HepG2 (cell line): ENCODE measurements around the gene MUC22. TPM values are rescaled to one million over a fixed set of nuclear protein-coding genes. Genes with fewer than 3 reads are reported as not detected.

Source experiments
- ATAC-seq: fragments of 200-7000 bp; cut with Tn5 transposase; 3 replicates; pipeline ENCODE4 v1.9.1; 2020; ENCODE audit warnings: mild to moderate bottlenecking, moderate library complexity
- BruUV-seq: library from RNA; stranded (reverse); fragments of 400-500 nt; replicated peaks from 2 replicates; lab custom pipeline; 2021; lab: Mats Ljungman, UMichigan
- CTCF ChIA-PET: fragments of 300-600 bp; formaldehyde crosslinking; extraction: SDS; loops from one replicate; lab custom pipeline; 2021; ENCODE audit warnings: low total read pairs, inconsistent platforms, low intra/inter-chr PET ratio; lab: Yijun Ruan, JAX
- POLR2A ChIA-PET: fragments of 350-600 bp; sonication (Branson Sonifier 250); formaldehyde crosslinking; loops from one replicate; lab custom pipeline; 2020; ENCODE audit warnings: antibody characterized with exemption, inconsistent platforms; lab: Yijun Ruan, JAX
- DNase-seq: peaks from one replicate; pipeline ENCODE4 v3.0.0-alpha.2; 2015; ENCODE audit warnings: low spot score
- FAIRE-seq: peaks from 3 replicates; lab custom pipeline; 2011; peaks lifted over from hg19 to GRCh38; lab: Jason Lieb, UNC
- H2AFZ ChIP-seq: one replicate; pipeline ENCODE4 v1.6.1; 2011; ENCODE audit warnings: low read length, inconsistent platforms
- H3K27ac ChIP-seq: fragments of 300-600 bp; 3 replicates; pipeline ENCODE4 v1.8.0; 2011; ENCODE audit warnings: mixed run types, mild to moderate bottlenecking, mixed read lengths, low read length, inconsistent platforms; ENCODE audit not compliant: insufficient read depth; ENCODE audit errors: extremely low read length
- H3K27me3 ChIP-seq, 2 experiments: fragments of 200-600 bp in 1 of 2; 2 replicates in 1 of 2; 3 replicates in 1 of 2; pipeline versions ENCODE4 v1.6.0 to v1.8.0; 2011; ENCODE audit warnings: low read length in 2 of 2, mild to moderate bottlenecking in 2 of 2, moderate library complexity in 2 of 2, inconsistent platforms in 1 of 2; ENCODE audit not compliant: insufficient read depth in 2 of 2, control insufficient read depth in 1 of 2
- H3K36me3 ChIP-seq, 2 experiments: fragments of 200-600 bp in 1 of 2; replicated peaks in 1 of 2; 2 replicates in 1 of 2; 3 replicates in 1 of 2; pipeline versions ENCODE4 v1.5.1 to v1.8.0; 2011; ENCODE audit warnings: low read length in 2 of 2, inconsistent platforms in 1 of 2; ENCODE audit not compliant: insufficient read depth in 2 of 2, control insufficient read depth in 1 of 2
- H3K4me1 ChIP-seq: 2 replicates; pipeline ENCODE4 v1.5.1; 2012; ENCODE audit warnings: low read length, inconsistent platforms; ENCODE audit not compliant: insufficient read depth
- H3K4me2 ChIP-seq: 2 replicates; pipeline ENCODE4 v1.6.0; 2011; ENCODE audit warnings: low read depth, low read length, inconsistent platforms
- H3K4me3 ChIP-seq, 3 experiments: fragments of 200-600 bp in 1 of 3; sonication (generic), shearing (Covaris generic) in 1 of 3; replicated peaks in 1 of 3; 2 replicates each; pipeline ENCODE4 v1.5.1; 2011 to 2016; ENCODE audit warnings: low read length in 3 of 3, inconsistent platforms in 2 of 3, low read depth in 2 of 3, mild to moderate bottlenecking in 2 of 3, control low read depth in 1 of 3, mixed read lengths in 1 of 3; ENCODE audit not compliant: insufficient read depth in 1 of 3
- H3K79me2 ChIP-seq: one replicate; pipeline ENCODE4 v1.6.1; 2011; ENCODE audit warnings: low read length, inconsistent platforms; ENCODE audit not compliant: insufficient read depth
- H3K9ac ChIP-seq: 2 replicates; pipeline ENCODE4 v1.6.0; 2011; ENCODE audit warnings: mild to moderate bottlenecking, low read depth, low read length, inconsistent platforms; ENCODE audit not compliant: insufficient read depth
- H3K9me3 ChIP-seq: 2 replicates; pipeline ENCODE4 v1.5.1; 2012; ENCODE audit warnings: mild to moderate bottlenecking, low read length
- H4K20me1 ChIP-seq: 2 replicates; pipeline ENCODE4 v1.6.0; 2011; ENCODE audit warnings: inconsistent platforms, mild to moderate bottlenecking, low read length, moderate library complexity; ENCODE audit not compliant: insufficient read depth
- ATF7 ChIP-seq, 2 experiments: fragments of 450-650 bp in 1 of 2; sonication (generic) in 1 of 2; formaldehyde crosslinking in 1 of 2; IDR thresholded peaks; 2 replicates each; pipeline versions ENCODE4 v1.4.0 to v1.6.1; 2016 to 2020; ENCODE audit warnings: antibody characterized with exemption in 1 of 2, mild to moderate bottlenecking in 1 of 2, missing genetic modification reagents in 1 of 2
- BRD4 ChIP-seq: sonication (generic); formaldehyde crosslinking; IDR thresholded peaks from 2 replicates; pipeline ENCODE4 v1.4.0; 2020; ENCODE audit warnings: missing genetic modification reagents
- ERF ChIP-seq: IDR thresholded peaks from 2 replicates; pipeline ENCODE4 v1.6.1; 2018; ENCODE audit warnings: missing biosample characterization, missing genetic modification reagents
- ESRRA ChIP-seq: sonication (generic); formaldehyde crosslinking; IDR thresholded peaks from 2 replicates; pipeline ENCODE4 v1.5.1; 2020; ENCODE audit warnings: mild to moderate bottlenecking, low read depth, missing genetic modification reagents
- IKZF4 ChIP-seq: sonication (generic); formaldehyde crosslinking; IDR thresholded peaks from 2 replicates; pipeline ENCODE4 v1.5.1; 2020; ENCODE audit warnings: borderline replicate concordance, mild to moderate bottlenecking, low read depth, missing genetic modification reagents; ENCODE audit errors: not compliant biosample characterization
- MAFF ChIP-seq: IDR thresholded peaks from 2 replicates; pipeline ENCODE4 v1.6.1; 2011; ENCODE audit warnings: low read depth, low read length, improper control_type of control experiment
- NRL ChIP-seq: sonication (generic); formaldehyde crosslinking; IDR thresholded peaks from 2 replicates; pipeline ENCODE4 v1.5.0; 2020; ENCODE audit warnings: missing genetic modification reagents, mild to moderate bottlenecking, moderate library complexity, borderline replicate concordance
- ONECUT2 ChIP-seq: sonication (generic); formaldehyde crosslinking; IDR thresholded peaks from 2 replicates; pipeline ENCODE4 v1.4.0; 2020; ENCODE audit warnings: missing genetic modification reagents
- RCOR2 ChIP-seq: IDR thresholded peaks from 2 replicates; pipeline ENCODE4 v1.6.1; 2016; ENCODE audit warnings: missing biosample characterization, missing genetic modification reagents
- RNF2 ChIP-seq: fragments of 450-650 bp; conservative IDR thresholded peaks from 2 replicates; pipeline ENCODE4 v1.6.1; 2016; ENCODE audit warnings: low read depth
- SRSF1 ChIP-seq: fragments of 200-400 bp; formaldehyde crosslinking; optimal IDR thresholded peaks from 2 replicates; pipeline ENCODE3; 2017; ENCODE audit warnings: mild to moderate bottlenecking, low read depth, low read length, moderate library complexity
- TEAD2 ChIP-seq: sonication (generic); formaldehyde crosslinking; IDR thresholded peaks from 2 replicates; pipeline ENCODE4 v1.9.0; 2021; ENCODE audit warnings: missing genetic modification reagents
- ZNF10 ChIP-seq: sonication (generic); formaldehyde crosslinking; IDR thresholded peaks from 2 replicates; pipeline ENCODE4 v1.4.0; 2020; ENCODE audit warnings: mild to moderate bottlenecking, low read depth, missing genetic modification reagents, borderline replicate concordance
- ZNF235 ChIP-seq: sonication (generic); formaldehyde crosslinking; IDR thresholded peaks from 2 replicates; pipeline ENCODE4 v1.8.1; 2023; ENCODE audit warnings: mild to moderate bottlenecking, missing genetic modification reagents, borderline replicate concordance
- ZNF264 ChIP-seq: sonication (generic); formaldehyde crosslinking; IDR thresholded peaks from 2 replicates; pipeline ENCODE4 v1.4.0; 2020; ENCODE audit warnings: missing genetic modification reagents
- ZNF589 ChIP-seq: sonication (generic); formaldehyde crosslinking; conservative IDR thresholded peaks from 2 replicates; pipeline ENCODE4 v1.8.0; 2022; ENCODE audit warnings: mild to moderate bottlenecking, moderate library complexity, missing genetic modification reagents
- WGBS: methylation state at CpG from one replicate; pipeline ENCODE4 v1.1.6; 2017; ENCODE audit warnings: low lambda C conversion rate; 5-methylcytosine and 5-hydroxymethylcytosine counted together
- in situ Hi-C: cut with HindIII; loops from 2 replicates; pipeline ENCODE4 v1.10.0; 2017; ENCODE audit warnings: low pct_unique_long_range_greater_than_20kb; ENCODE audit not compliant: extremely low pct_ligation_motif_present
- intact Hi-C: fragments of 100-400 bp; cut with micrococcal nuclease; formaldehyde crosslinking; loops from one replicate; pipeline ENCODE4 v1.10.0; 2022; ENCODE audit not compliant: unreplicated experiment
- polyA plus RNA-seq, 8 experiments: library from polyadenylated mRNA; depleted of rRNA in 3 of 8; stranded (reverse) in 7 of 8; unstranded in 1 of 8; fragments of >200 nt; fragmentation: Illumina TruSeq in 4 of 8; extraction: Trizol in 4 of 8; gene quantifications; 2 replicates each; pipeline versions ENCODE4 v1.2.1 to v1.2.3, GENCODE V29; 2011 to 2016; ENCODE audit warnings: low read depth in 4 of 8, missing spikeins in 1 of 8, mixed read lengths in 1 of 8; ENCODE audit not compliant: insufficient read depth in 1 of 8
- total RNA-seq, 5 experiments: library from RNA; depleted of rRNA; stranded (reverse); fragments of >200 nt; fragmentation: Illumina TruSeq; extraction: Trizol; gene quantifications; 2 replicates each; pipeline ENCODE4 v1.2.3, GENCODE V29; 2016; ENCODE audit warnings: low read depth in 1 of 5
- TF ChIP-seq, protein P1 (sequence below): sonication (generic); formaldehyde crosslinking; IDR thresholded peaks from 2 replicates; pipeline ENCODE4 v1.8.1; 2023; ENCODE audit warnings: missing genetic modification reagents, inconsistent platforms, borderline replicate concordance
- TF ChIP-seq, protein P2 (sequence below): IDR thresholded peaks from 2 replicates; pipeline ENCODE4 v1.6.1; 2012; ENCODE audit warnings: inconsistent platforms
- TF ChIP-seq, protein P3 (sequence below): sonication (generic); formaldehyde crosslinking; IDR thresholded peaks from 2 replicates; pipeline ENCODE4 v1.4.0; 2020; ENCODE audit warnings: mild to moderate bottlenecking, missing genetic modification reagents
- TF ChIP-seq, protein P4 (sequence below): sonication (generic); formaldehyde crosslinking; conservative IDR thresholded peaks from 2 replicates; pipeline ENCODE4 v1.8.0; 2022; ENCODE audit warnings: mild to moderate bottlenecking, moderate library complexity, missing genetic modification reagents

Gene MUC22
- total and polyA plus RNA-seq, 2 of the 13 experiments (the other 11 are each of a cell fraction or from before 2014, with no cell fraction given), result not detected

DNA sequence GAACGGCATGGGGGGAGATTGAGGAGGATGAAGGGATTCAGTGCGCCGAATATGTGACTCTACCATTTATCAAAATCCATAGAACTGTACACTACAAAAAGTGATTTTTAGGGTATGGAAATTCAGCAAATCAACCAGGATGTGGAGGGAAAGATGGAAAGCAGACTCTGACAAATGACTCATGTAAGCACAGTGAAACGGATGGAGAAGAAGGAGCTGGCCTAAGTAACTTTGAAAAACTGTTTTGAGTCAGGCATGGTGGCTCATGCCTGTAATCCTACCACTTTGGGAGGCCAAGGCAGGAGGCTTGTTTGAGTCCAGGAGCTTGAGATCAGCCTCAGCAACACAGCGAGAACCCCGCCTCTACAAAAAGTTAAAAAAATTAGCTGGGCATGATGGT lies 39.2 kb downstream of the MUC22 start:
- TF ChIP-seq ONECUT2 (no peak), TEAD2 (CRISPR knock-in tag) (no peak), ZNF264 (CRISPR knock-in tag) (no peak), IKZF4 (CRISPR knock-in tag) (no peak), RCOR2 (CRISPR knock-in tag) (no peak), ESRRA (CRISPR knock-in tag) (no peak), BRD4 (no peak), ZNF589 (no peak), MAFF (no peak), ERF (no peak), ATF7 (IDR thresholded peaks at IDR 0.05) (no peak), ATF7 (CRISPR knock-in tag; IDR thresholded peaks at IDR 0.05) (no peak), SRSF1 (no peak), ZNF10 (no peak), ZNF235 (no peak), RNF2 (no peak), NRL (CRISPR knock-in tag) (no peak)
- TF ChIP-seq, protein P1, sequence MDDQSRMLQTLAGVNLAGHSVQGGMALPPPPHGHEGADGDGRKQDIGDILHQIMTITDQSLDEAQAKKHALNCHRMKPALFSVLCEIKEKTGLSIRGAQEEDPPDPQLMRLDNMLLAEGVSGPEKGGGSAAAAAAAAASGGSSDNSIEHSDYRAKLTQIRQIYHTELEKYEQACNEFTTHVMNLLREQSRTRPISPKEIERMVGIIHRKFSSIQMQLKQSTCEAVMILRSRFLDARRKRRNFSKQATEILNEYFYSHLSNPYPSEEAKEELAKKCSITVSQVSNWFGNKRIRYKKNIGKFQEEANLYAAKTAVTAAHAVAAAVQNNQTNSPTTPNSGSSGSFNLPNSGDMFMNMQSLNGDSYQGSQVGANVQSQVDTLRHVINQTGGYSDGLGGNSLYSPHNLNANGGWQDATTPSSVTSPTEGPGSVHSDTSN (CRISPR knock-in tag), result no peak
- TF ChIP-seq, protein P2, sequence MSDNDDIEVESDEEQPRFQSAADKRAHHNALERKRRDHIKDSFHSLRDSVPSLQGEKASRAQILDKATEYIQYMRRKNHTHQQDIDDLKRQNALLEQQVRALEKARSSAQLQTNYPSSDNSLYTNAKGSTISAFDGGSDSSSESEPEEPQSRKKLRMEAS, result no peak
- TF ChIP-seq, protein P3, sequence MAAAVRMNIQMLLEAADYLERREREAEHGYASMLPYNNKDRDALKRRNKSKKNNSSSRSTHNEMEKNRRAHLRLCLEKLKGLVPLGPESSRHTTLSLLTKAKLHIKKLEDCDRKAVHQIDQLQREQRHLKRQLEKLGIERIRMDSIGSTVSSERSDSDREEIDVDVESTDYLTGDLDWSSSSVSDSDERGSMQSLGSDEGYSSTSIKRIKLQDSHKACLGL (CRISPR knock-in tag), result no peak
- TF ChIP-seq, protein P4, sequence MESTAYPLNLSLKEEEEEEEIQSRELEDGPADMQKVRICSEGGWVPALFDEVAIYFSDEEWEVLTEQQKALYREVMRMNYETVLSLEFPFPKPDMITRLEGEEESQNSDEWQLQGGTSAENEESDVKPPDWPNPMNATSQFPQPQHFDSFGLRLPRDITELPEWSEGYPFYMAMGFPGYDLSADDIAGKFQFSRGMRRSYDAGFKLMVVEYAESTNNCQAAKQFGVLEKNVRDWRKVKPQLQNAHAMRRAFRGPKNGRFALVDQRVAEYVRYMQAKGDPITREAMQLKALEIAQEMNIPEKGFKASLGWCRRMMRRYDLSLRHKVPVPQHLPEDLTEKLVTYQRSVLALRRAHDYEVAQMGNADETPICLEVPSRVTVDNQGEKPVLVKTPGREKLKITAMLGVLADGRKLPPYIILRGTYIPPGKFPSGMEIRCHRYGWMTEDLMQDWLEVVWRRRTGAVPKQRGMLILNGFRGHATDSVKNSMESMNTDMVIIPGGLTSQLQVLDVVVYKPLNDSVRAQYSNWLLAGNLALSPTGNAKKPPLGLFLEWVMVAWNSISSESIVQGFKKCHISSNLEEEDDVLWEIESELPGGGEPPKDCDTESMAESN, result no peak
- in situ Hi-C loops (loop anchor here (5.0 kb wide), 1 partner anchor 132 kb away; no protein-coding TSS in a partner anchor), intact Hi-C loops (no loop called here)
- ChIA-PET CTCF (no interaction called here), POLR2A (no interaction called here)
- Histone ChIP-seq H3K4me3 (no peak overlapping the region), H2AFZ (no peak overlapping the region), H4K20me1 (no peaks in the 10 kb centered on the region), H3K36me3 (no peaks in the 10 kb centered on the region), H3K27ac (no peak overlapping the region), H3K27me3 (peaks cover 3 to 39% of the 10 kb centered on the region in 2 experiments; a peak in 3 of 5 replicates), H3K9me3 (no peaks in the 10 kb centered on the region), H3K4me2 (no peak overlapping the region), H3K4me1 (no peaks in the 10 kb centered on the region), H3K79me2 (no peaks in the 10 kb centered on the region), H3K9ac (no peak overlapping the region)
- no peak for FAIRE-seq
- no TSS peak for BruUV-seq
- DNase-seq, result no peak
- no peak for ATAC-seq
- WGBS, result 52% methylated on average over 6 of the region's 6 CpGs
